Caki2 (cell line): Measurements from ENCODE around the gene C19orf25. TPM values are rescaled to one million over a fixed set of nuclear protein-coding genes. Genes with fewer than 3 reads are reported as not detected.

Experiments
- DNase-seq: peaks from one replicate; pipeline ENCODE4 v3.0.0-alpha.2; 2015; ENCODE audit warnings: low read depth
- in situ Hi-C: cut with HindIII; loops from 2 replicates; pipeline ENCODE4 v1.10.0; 2016; ENCODE audit warnings: low sequenced_read_pairs, low pct_unique_long_range_greater_than_20kb, mixed read lengths
- total RNA-seq: library from RNA; depleted of rRNA; stranded (reverse); fragments of >200 nt; shearing (Covaris generic); gene quantifications from 2 replicates; pipeline ENCODE4 v1.2.3, GENCODE V29; 2014; ENCODE audit warnings: low replicate concordance

Gene C19orf25
- total RNA-seq, 1 experiment from 2014 or later, result 28.0 TPM

DNA sequence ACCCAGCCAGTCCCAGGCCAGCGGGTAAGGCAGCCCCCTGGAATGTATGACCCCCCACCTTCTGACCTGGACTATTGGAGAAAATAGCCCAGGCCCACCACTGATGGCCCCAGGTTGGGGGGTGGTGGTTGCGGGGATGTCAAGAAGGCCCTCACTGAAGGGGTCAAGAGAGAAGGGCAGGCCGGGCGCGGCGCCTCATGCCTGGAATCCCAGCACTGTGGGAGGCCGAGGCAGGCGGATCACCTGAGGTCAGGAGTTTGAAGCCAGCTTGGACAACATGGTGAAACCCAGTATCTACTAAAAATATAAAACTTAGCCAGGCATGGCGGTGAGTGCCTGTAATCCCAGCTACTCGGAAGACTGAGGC, 35.3 kb upstream of the C19orf25 start:
- in situ Hi-C loops, result no loop called here
- no peak for DNase-seq

DNA sequence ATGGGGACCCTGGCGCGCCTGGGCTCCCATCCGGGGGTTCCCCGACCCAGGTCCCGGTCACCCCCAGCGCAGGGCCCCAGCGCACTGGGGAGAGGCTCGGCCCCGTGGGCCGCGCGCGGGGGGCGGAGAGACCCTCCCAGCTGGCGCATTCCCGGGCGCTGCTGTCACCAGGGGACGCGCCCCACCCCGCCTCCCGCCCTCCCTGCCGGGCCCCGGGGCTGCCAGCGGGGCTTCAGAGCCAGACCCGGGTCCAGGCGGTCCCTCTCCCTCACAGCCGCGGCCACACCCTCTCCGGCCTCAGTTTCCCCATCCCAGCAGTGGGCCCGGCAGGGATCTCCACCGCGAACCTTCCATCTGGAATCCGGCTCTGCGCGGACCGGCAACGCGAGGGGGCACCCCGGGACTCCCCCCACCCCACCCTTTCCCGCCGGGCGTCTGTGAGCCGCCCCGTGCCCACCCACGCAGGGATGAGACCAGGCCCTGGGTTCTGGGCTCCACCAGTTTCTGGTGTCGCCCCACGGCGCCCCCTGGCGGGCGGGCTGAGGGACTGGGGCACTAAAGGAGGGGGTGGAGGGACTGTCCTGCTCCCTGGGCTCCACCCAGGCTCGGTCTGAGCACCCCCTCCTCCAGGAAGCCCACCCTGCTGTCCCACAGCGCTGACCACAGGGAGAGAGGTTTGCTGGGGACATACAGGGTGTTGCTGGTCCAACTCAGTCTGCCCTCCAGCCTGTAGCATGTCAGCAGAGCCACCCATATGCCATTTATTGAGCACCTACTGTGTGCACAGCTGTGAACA, 34.7 kb upstream of the C19orf25 start:
- DNase-seq, result no peak
- in situ Hi-C loops, result no loop called here

DNA sequence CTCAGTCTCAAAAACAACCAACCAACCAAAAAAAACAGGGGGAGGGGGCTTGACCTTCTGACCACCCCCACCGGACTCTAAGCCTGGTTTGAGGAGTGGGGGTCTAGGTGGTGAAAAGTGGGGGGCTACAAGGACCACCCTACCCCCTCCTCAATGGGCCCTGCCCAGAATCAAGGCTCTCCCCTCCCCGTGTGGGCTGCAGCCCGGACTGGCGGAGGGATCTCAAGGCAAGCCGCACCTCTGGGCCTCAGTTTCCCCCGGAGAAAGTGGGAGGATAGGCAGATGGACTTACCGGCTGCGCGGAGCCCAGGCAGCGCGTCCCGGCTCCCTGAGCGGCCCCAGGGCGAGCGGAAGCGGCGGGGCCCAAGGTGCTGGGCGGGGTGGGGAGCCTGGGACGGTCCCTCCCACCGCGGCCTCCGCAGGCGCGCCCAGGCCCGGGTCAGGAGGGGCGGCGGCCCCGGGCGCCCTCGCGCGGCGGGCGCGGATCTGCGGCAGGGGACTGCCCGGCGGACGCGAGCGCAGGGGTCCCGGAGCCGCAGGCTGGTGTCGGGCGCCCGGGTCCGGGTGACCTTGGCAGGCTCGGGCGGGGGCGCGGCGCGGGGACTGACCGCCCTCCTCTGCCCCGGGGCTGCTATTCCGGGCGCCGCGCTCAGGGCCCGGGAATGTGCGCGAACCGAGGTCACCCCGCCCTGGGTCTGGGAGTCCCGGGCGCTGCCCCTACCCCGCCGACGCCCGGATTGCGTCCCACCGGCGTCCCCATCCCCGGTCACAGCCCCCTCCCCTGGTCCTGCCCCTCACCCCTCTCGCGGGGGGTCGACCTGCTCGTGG, 33.9 kb upstream of the C19orf25 start, which contains the start of gene ADAMTSL5:
Gene ADAMTSL5 (minus strand): TSS at position 349 of the 828 bp plus-strand sequence. CDS start 2,076 bp downstream, outside the sequence.
- in situ Hi-C loops, result no loop called here
- no peak for DNase-seq

DNA sequence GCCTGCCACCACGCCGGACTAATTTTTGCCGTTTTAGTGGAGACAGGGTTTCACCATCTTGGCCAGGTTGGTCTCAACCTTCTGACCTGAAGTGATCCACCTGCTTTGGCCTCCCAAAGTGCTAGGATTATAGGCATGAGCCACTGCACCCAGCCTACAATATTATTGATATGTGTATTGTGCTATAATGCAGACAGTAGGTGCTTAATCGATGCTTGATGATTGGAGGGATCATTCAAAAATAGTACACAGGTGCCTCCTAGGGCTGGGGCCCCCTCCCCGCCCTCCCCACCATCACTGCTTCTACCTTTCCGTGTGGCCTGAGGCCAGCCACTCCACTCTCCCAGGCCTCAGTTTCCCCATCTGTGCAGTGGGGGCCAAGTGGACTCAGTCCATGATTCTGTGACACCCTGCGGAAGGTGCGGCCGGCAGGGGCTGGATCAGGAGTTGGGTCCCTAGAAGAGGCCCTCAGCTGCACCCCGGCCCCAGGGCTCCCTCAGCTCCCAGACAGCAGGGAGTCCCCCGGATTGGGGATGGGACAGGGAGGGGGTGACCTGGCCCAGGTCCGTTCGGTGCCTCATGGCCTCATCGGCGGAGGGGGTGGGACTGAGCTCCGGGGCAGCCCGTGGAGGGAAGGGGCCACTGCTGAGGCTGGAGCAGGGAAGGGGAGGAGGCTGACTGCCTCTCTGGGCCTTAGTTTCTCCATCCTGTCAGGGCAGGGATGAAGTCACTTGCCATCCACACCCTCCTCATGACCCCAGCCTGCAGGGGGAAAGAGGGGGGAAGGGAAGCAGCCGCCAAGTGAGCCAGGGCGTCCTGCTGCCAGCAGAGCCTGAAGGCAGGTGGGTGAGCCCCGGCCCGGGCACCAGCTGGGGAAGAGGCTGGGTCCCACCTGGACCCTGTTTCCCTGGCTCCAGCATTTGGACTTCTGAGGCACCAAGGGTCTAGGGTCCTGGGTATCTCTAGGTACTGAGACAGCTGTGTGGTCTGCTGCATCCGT, 32.6 kb upstream of the C19orf25 start:
- in situ Hi-C loops, result no loop called here
- DNase-seq, result no peak

DNA sequence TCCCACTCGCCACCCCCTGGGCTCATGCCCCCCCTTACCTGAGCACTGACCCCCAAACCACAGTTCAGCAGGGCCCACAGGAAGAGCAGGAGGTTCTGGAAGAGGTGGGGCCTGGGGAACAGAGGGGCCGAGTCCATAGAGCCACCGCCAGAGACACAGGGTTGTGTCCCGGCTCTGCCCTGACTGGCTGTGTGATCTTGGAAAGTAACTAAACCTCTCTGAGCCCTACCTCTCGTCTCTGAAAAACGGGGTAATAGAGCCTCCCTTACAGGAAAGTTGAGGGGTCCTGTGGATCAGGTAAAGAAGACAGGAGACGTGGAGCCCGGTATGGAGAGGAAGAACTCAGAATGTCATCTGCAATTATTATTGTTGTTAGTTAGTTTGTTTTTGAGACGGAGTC, 31.8 kb upstream of the C19orf25 start:
- in situ Hi-C loops, result no loop called here
- DNase-seq, result no peak

DNA sequence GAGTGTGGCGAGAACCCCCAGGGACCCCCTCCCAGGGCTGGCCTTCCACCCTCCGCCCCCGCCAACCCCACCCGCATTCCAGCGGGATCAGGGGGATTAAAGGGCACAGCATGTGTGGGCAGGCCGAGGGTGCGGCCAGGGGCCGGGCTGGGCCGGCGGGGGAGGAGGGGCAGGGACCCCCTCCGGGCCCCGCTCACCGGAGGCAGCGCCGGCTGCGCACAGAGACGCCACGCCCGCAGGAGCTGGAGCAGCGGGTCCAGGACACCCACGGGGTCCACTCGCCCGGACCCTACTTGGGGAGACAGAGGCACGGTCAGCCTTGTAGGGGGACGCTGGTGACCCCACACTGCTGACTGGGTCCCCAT, 31.4 kb upstream of the C19orf25 start:
- no peak for DNase-seq
- in situ Hi-C loops, result no loop called here

DNA sequence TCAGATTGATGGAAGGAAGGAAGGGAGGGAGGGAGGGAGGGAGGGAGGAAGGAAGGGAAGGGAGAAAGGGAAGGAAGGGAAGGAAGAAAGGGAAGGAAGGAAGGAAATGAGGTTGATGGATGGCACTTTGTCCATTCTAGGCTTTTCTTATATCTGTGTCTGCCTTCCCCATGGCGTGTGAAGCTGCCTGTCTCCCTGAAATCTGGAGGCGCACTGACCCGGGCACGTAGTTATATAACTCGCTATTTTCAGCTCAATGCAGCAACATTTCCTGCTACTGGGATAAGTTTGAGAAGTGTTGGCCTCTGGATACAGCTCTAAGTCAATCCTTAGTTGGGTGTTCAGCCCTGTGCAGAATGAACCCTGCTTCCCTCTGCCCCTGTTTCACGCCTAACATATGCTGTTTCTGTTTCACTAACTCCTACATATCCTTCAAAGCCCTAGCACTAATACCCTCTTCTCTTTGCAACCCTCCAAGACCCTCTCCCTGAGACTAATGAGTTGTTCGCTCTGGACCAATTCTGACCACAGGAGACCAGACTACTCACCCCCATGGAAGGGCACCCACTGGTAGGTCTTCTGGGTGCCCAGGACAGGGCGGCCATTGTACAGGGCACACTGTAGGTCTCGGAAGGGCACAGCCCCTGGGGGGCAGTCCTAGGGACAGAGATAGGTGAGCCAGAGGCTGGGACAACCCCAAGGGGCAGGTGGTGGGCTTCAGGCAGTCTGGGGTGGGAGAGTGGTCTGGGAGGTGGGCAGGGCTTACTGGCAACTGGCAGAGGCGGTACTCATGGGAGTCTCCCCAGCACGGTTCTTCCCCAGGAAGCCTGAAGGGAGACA, 30.8 kb upstream of the C19orf25 start:
- in situ Hi-C loops, result no loop called here
- no peak for DNase-seq

DNA sequence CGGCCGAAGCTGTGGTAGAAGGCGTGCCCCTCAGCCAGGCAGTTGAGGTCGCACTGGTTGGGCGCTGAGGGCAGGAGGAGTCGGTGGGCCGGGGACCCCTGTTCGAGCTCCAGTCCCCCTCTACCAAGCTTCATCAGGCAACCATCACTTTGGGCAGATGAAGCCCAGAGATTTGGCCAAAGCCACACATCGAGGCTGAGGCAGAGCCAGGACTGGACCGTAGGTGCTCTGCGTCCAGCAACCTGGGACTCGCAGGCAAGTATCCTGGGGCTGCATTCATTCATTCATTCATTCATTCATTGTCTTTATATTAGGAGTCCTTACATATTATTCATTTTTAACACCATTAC, 29.5 kb upstream of the C19orf25 start:
- in situ Hi-C loops, result no loop called here
- peak; percentile 40 for DNase-seq

DNA sequence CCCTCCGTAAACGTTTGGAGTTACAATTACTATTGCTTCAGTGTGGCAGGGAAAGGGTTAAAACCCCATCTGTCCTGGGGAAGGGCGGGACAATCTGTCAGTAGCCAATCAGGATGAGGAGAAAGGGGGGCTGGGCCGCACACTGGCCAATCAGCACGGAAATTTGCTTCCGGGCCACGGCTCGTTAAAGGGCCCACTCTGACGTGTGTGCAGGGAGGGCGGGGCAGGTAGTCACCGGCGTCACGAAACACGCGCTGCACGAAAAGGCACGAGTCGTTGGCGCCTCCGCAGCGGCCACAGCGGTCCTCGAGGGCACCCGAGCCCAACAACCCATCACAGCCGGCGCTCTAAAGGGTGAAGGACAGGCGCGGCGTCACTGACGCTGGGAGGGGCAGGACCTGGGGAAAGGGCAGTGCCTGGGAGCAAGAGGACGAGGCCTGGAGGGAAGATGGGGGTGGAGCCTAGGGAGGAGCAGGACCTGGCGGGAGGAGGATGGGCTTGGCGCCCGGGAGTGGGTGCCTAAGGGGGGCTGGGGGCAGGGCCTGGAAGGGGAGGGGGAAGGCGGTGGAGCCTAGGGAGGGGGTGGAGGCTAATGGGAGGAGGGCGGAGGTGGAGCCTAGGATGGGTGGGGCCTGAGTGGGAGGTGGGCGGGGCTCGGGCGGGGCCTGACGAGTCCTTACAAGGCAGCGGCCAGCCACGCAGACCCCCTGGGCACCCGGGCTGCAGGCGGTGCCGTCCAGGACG, 28.9 kb upstream of the C19orf25 start:
- in situ Hi-C loops, result no loop called here
- DNase-seq, result peak; percentile 94

DNA sequence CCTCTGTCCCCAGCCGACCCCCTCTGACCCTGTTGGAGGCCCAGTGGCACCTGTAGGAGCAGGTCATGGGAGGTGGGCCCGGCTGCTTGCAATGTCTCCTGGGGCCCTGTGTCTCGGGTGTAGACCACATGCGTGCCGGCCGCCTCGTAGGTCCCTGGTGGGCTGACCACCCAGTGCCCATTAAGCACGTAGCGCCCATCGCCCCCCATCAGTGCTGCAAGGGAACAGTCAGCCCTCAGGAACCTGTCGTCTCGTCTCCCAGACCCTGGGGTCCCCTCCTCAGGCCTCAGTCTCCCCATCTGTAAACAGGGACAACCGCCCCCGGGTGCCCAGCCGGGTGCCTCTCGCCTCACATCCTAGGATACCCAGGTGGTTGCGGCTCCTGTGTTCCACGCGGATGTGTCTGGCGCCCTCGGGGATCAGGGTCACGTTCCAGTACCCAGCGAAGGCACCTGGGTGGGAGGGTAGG, 28.2 kb upstream of the C19orf25 start:
- in situ Hi-C loops, result no loop called here
- DNase-seq, result no peak

DNA sequence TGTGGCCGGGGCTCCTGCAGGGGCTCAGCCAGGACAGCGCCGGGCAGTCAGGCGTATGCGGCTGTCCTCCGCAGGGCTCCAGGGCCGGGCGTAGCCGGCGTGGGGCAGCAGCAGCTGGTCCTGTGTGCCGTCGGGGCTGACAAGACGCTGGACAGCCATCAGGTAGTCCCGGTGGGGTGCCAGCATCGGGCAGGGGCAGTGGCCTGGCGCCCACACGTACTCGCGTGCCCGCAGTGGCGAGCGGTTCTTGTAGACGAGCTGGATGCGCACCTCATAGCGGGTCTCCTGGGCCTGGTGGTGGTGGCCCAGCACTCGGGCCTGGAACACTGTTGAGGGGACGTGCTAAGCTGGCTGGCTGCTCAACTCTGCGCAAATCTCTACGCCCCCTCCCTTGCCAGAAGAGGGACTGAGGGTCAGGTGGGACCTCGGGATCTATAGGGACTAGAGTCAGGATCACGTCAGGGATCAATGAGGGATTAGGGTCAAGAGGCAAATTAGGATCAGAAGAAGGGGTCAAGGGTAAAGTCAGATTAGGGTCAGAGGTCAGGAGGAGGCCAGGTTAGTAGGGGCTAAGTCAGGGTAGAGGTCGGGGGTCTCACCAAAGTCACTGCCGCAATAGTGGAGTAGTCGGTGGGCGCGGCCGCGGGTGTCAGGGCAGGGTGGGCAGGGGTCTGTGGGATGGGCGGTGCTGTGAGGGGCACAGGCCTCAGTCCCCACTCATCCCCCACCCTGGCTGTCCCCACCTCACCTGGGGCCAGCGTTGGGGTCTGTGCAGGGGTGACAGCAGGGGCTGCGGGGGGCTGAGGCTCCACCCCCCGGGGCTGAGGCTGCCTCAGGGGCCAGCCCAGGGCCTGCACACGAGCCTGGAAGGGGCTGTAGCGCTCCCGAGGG, 27.2 kb upstream of the C19orf25 start:
- no peak for DNase-seq
- in situ Hi-C loops, result no loop called here

DNA sequence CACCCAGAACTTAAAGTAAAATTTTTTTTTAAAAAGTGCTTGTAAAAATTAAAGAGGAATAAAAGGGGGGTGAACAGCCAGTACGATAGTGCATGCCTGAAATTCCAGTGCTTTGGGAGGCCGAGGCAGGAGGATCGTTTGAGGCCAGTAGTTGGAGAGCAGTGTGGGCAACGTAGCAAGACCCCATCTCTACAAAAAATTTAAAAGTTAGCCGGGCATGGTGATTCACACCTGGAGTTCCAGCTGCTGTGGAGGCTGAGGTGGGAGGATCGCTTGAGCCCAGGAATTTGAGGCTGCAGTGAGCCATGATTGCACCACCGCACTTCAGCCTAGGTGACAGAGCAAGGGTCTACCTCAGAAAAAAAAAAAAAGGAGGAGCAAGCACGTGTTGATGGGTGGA, 26.0 kb upstream of the C19orf25 start:
- in situ Hi-C loops, result no loop called here
- no peak for DNase-seq

DNA sequence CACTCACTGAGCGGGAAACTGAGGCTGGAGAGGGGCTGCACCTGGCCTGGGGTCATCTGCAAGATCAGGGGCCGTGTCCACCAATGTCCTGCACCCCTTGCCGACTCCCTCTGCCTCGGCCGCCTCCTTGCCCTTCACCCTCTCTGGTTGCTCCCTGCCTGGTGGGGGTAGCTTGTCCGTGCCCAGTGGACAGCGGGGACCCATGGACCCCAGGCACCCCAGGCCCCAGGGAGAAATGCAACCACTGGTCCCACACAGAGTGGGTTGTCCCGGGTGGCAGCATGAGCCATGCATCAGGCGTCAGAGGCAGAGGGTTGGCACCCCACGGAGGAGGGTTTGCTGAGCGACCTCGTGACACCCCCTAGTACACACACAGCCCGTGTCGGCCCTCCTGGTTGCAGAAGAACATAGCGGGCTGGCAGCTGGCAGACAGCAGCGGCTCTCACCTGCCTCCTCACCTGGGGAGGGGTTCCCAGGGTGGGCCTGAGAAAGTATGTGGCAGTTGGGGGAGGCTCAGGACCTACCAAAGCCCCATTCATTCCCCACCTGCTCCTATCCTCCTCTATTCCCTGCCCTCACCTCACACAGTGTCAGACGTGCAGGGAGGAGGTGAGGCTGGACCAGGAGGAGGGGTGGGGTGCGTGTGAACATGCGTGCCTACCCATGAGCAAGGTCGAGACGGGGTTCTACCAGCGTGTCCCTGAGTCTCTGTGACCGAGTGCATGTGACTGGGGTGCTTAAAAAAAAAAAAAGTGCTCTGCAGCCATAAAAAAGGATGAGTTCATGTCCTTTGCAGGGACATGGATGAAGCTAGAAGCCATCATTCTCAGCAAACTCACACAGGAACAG, 25.1 kb upstream of the C19orf25 start:
- DNase-seq, result no peak
- in situ Hi-C loops, result no loop called here

DNA sequence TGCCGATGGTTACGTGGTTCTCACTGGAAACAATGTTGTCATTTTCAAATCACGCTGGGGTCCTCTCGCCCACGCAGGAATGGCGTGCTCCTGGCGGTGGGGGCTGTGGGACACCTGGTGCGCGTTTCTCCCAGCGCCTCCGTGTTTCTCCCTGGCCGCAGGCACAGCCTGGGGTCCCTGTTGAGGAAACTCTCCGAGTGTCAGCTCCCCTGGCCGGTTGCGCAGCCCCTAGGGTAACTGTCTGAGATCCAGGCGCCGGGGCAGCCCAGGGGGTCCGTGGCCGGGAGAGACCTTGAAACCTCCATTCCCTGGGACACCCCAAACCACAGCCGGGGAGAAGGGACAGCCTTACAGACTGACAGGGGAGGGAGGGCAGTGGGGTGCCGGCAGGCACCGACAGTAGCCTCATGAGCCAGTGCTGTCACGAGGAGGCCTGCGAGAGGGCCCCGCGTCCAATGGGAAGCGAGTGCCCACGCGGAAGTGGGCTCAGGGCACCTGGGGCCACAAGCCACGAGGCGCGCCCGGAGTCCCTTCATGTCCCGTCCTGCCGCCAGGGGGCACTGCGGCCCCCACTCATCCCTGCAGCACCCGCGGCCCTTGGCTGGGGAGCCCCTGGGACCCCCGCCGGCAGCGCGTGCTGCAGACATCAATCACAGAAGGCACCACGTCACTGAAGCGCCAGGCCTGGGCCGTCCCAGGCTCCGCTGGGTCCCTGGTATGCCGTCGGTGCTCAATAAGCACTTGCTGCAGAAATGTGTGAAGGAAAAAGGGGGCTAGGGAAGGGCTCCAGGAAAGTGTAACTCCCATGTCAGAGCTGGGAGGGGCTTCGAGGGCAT, 24.3 kb upstream of the C19orf25 start:
- DNase-seq, result no peak
- in situ Hi-C loops, result no loop called here
